ENCODE results near the gene SLC17A7.

Gene SLC17A7

GRCh38 chr19:49443366-49444099, 2.2 kb upstream of the SLC17A7 start:
- DNase-seq = peak; percentile 93

GRCh38 chr19:49442771-49443365, 1.5 kb upstream of the SLC17A7 start:
- DNase-seq = peak; percentile 91

- DNase-seq = peak; percentile 55
Measured at GRCh38 chr19:49442354-49442753, 1.0 kb upstream of the SLC17A7 start.

GRCh38 chr19:49441960-49442350, 628 bp upstream of the SLC17A7 start:
- DNase-seq = no peak

- no peak for DNase-seq
Measured at GRCh38 chr19:49440439-49441209, 703 bp downstream of the SLC17A7 start.

GRCh38 chr19:49439836-49440235, 1.5 kb downstream of the SLC17A7 start:
- DNase-seq = no peak

GRCh38 chr19:49438261-49438660, 3.1 kb downstream of the SLC17A7 start:
- DNase-seq = no peak

GRCh38 chr19:49437231-49437630, 4.1 kb downstream of the SLC17A7 start:
- DNase-seq = no peak

- no peak for DNase-seq
Measured at GRCh38 chr19:49436381-49437017, 4.8 kb downstream of the SLC17A7 start.

- no peak for DNase-seq
Measured at GRCh38 chr19:49435670-49436069, 5.7 kb downstream of the SLC17A7 start.

- no peak for DNase-seq
Measured at GRCh38 chr19:49434907-49435583, 6.3 kb downstream of the SLC17A7 start.

- no peak for DNase-seq
Measured at GRCh38 chr19:49433240-49433901, 8.0 kb downstream of the SLC17A7 start.

- DNase-seq = no peak
Measured at GRCh38 chr19:49432141-49433073, 8.9 kb downstream of the SLC17A7 start.

GRCh38 chr19:49431330-49431749, 10.0 kb downstream of the SLC17A7 start:
- DNase-seq = no peak

GRCh38 chr19:49430678-49431329, 10.5 kb downstream of the SLC17A7 start:
- no peak for DNase-seq

GRCh38 chr19:49430172-49430677, 11.1 kb downstream of the SLC17A7 start:
- no peak for DNase-seq

- DNase-seq = no peak
Measured at GRCh38 chr19:49428547-49429451, 12.5 kb downstream of the SLC17A7 start.

GRCh38 chr19:49427855-49428546, 13.3 kb downstream of the SLC17A7 start:
- no peak for DNase-seq

- no peak for DNase-seq
Measured at GRCh38 chr19:49427339-49427738, 14.0 kb downstream of the SLC17A7 start.
